Endothelial cell of umbilical vein (primary cell): ENCODE results near the gene VPS8. TPM values are rescaled to one million over a fixed set of nuclear protein-coding genes. Genes with fewer than 3 reads are reported as not detected.
"Not testable (repeated sequence)": the region's sequence is repeated elsewhere in the genome, so short reads cannot be mapped to it uniquely, and the experiment has no call there.

Source experiments
- BruUV-seq: library from RNA; stranded (reverse); fragments of 400-500 nt; replicated peaks from 2 replicates; lab custom pipeline; 2021; lab: Mats Ljungman, UMichigan
- CTCF ChIA-PET: fragments of 300-600, 350-600 bp; sonication (Branson Sonifier 250); formaldehyde crosslinking; loops from one replicate; lab custom pipeline; 2021; ENCODE audit warnings: antibody characterized with exemption, inconsistent platforms; lab: Charles Lee
- POLR2A ChIA-PET: fragments of 300-600, 350-600 bp; sonication (Branson Sonifier 250); formaldehyde crosslinking; loops from one replicate; lab custom pipeline; 2021; ENCODE audit warnings: antibody characterized with exemption, inconsistent platforms; lab: Charles Lee
- DNase-seq: peaks from one replicate; pipeline ENCODE4 v3.0.0-alpha.2; 2011; ENCODE audit warnings: low read depth, low spot score
- FAIRE-seq: peaks from 2 replicates; lab custom pipeline; 2011; peaks lifted over from hg19 to GRCh38; lab: Jason Lieb, UNC
- H2AFZ ChIP-seq: 2 replicates; pipeline ENCODE4 v1.6.0; 2012; ENCODE audit warnings: low read depth, low read length, control low read depth, inconsistent platforms
- H3K27ac ChIP-seq: 2 replicates; pipeline ENCODE4 v1.5.1; 2011; ENCODE audit warnings: low read depth, mild to moderate bottlenecking, control low read depth, low read length, moderate library complexity; ENCODE audit not compliant: insufficient read depth
- H3K27me3 ChIP-seq, 2 experiments: 2 replicates each; pipeline versions ENCODE4 v1.6.0 to v1.6.1; 2011; ENCODE audit warnings: low read length in 2 of 2, mixed read lengths in 1 of 2; ENCODE audit not compliant: control insufficient read depth in 2 of 2, insufficient read depth in 2 of 2
- H3K36me3 ChIP-seq, 2 experiments: 2 replicates in 1 of 2; 3 replicates in 1 of 2; pipeline ENCODE4 v1.5.1; 2011; ENCODE audit warnings: low read length in 2 of 2, mild to moderate bottlenecking in 1 of 2, moderate library complexity in 1 of 2; ENCODE audit not compliant: control insufficient read depth in 2 of 2, insufficient read depth in 2 of 2; ENCODE audit errors: extremely low read depth in 1 of 2
- H3K4me1 ChIP-seq: 3 replicates; pipeline ENCODE4 v1.5.1; 2011; ENCODE audit warnings: mild to moderate bottlenecking, low read length; ENCODE audit not compliant: control insufficient read depth, insufficient read depth; ENCODE audit errors: extremely low read depth
- H3K4me2 ChIP-seq: 2 replicates; pipeline ENCODE4 v1.6.1; 2011; ENCODE audit warnings: low read length, control low read depth, mixed read lengths; ENCODE audit not compliant: insufficient read depth
- H3K4me3 ChIP-seq, 3 experiments: fragments of 200-600 bp in 1 of 3; sonication (generic), shearing (Covaris generic) in 1 of 3; replicated peaks in 1 of 3; 2 replicates each; pipeline ENCODE4 v1.5.1; 2011 to 2016; ENCODE audit warnings: control low read depth in 3 of 3, low read length in 3 of 3, mild to moderate bottlenecking in 2 of 3, inconsistent platforms in 1 of 3, low read depth in 1 of 3, moderate library complexity in 1 of 3; ENCODE audit not compliant: insufficient read depth in 1 of 3
- H3K79me2 ChIP-seq: 2 replicates; pipeline ENCODE4 v1.6.0; 2012; ENCODE audit warnings: low read length, inconsistent platforms; ENCODE audit not compliant: control insufficient read depth, insufficient read depth
- H3K9ac ChIP-seq: replicated peaks from 2 replicates; pipeline ENCODE3; 2011; ENCODE audit warnings: low read length, control low read depth; ENCODE audit not compliant: insufficient read depth; ENCODE audit errors: extremely low read depth
- H3K9me1 ChIP-seq: replicated peaks from 3 replicates; pipeline ENCODE4 v1.6.0; 2011; ENCODE audit warnings: mild to moderate bottlenecking, low read length; ENCODE audit not compliant: control insufficient read depth, insufficient read depth; ENCODE audit errors: extremely low read depth
- H3K9me3 ChIP-seq: replicated peaks from 2 replicates; pipeline ENCODE4 v1.5.1; 2012; ENCODE audit warnings: low read length, inconsistent platforms; ENCODE audit not compliant: control insufficient read depth, insufficient read depth
- H4K20me1 ChIP-seq: replicated peaks from 2 replicates; pipeline ENCODE3; 2011; ENCODE audit warnings: mild to moderate bottlenecking, low read length; ENCODE audit not compliant: control insufficient read depth, insufficient read depth; ENCODE audit errors: extremely low read depth
- EZH2 ChIP-seq: IDR thresholded peaks from 2 replicates; pipeline ENCODE4 v1.6.1; 2012; ENCODE audit warnings: borderline replicate concordance, low read depth, mild to moderate bottlenecking, moderate library complexity, low read length, inconsistent platforms; ENCODE audit not compliant: severe bottlenecking
- GATA2 ChIP-seq: IDR thresholded peaks from 2 replicates; pipeline ENCODE4 v1.7.0; 2011; ENCODE audit warnings: low read depth, mild to moderate bottlenecking, moderate library complexity, mixed read lengths, low read length; ENCODE audit not compliant: insufficient read length, insufficient read depth
- MYC ChIP-seq: IDR thresholded peaks from one replicate; pipeline ENCODE4 v1.6.1; 2011; ENCODE audit warnings: mild to moderate bottlenecking, low read depth, low read length
- POLR2A ChIP-seq: IDR thresholded peaks from 2 replicates; pipeline ENCODE4 v1.6.1; 2012; ENCODE audit warnings: low read depth, mild to moderate bottlenecking, control low read depth, low read length
- POLR2AphosphoS5 ChIP-seq: IDR thresholded peaks from 2 replicates; pipeline ENCODE4 v1.6.1; 2012; ENCODE audit warnings: low read depth, mild to moderate bottlenecking, control low read depth, low read length, moderate library complexity; ENCODE audit not compliant: insufficient read depth
- dilution Hi-C: fragments of 300-500 bp; cut with MboI; formaldehyde crosslinking; loops from one replicate; pipeline ENCODE4 v1.15.0; 2019; ENCODE audit warnings: low sequenced_read_pairs; ENCODE audit not compliant: extremely low pct_ligation_motif_present
- intact Hi-C: fragments of 100-400 bp; cut with micrococcal nuclease; formaldehyde crosslinking; loops from one replicate; pipeline ENCODE4 v1.10.0; 2022
- polyA plus RNA-seq, 4 experiments: library from polyadenylated mRNA; depleted of rRNA in 3 of 4; stranded (reverse) in 3 of 4; unstranded in 1 of 4; fragments of >200 nt; gene quantifications; 2 replicates each; pipeline versions ENCODE4 v1.2.1 to v1.2.3, GENCODE V29; 2011 to 2012; ENCODE audit warnings: missing spikeins in 1 of 4
- total RNA-seq: library from RNA; stranded (reverse); gene quantifications from 2 replicates; pipeline ENCODE4 v1.2.3, GENCODE V29; 2021

VPS8 gene
- total and polyA plus RNA-seq, 2 donors (not counting 3 experiments of a cell fraction or from before 2014, with no cell fraction given), result 13.7 to 51.6 TPM

DNA sequence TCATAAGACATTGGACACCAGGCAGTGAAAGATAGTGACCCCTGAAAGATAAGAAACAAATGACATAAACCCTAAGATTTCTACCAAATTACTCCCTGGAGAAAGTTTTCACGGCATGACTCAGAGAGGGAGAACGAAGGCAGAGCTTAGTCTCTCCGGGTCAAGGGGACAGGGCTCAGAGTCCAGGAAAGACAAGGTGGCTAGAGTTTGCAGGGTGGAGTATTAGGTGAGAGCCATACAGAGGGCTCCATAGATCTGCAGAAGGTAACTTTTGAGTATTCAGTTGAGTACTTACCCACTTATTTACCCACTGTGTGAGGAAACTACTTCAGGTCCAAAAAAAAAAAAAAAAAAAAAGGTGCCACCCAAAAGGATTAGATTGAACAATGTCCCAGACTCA, 197.7 kb downstream of the VPS8 start:
- CTCF ChIA-PET, result interaction anchor here (0.7 kb wide), 1 partner anchor 141 kb away, joined by 3 read pairs; no protein-coding TSS in a partner anchor
- POLR2A ChIA-PET, result no interaction called here

DNA sequence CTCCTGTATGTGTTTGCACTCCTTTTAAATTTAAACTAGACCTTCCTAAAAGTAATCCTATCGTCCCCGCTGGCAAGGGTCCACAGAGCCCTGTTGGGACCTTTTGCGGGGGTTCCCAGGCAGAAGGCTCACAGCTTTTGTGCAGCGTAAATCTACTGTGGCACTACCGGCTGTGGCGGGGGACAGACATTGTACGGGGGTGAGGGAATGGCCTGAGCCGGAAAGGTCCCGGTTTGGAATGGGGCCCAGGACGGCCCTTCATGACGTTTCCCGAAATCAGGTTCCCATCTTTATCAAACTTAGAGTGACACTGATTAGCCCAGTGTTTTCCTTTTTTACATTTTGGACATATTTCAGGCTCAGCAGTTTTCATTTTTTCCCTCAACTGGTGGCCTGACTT, 205.6 kb downstream of the VPS8 start:
- POLR2A ChIA-PET, H3K9ac ChIP-seq, H3K79me2 ChIP-seq, H3K9me3 ChIP-seq, H3K4me3 ChIP-seq, FAIRE-seq, dilution Hi-C loops, CTCF ChIA-PET, BruUV-seq, H3K27me3 ChIP-seq, H3K9me1 ChIP-seq, H3K27ac ChIP-seq, H4K20me1 ChIP-seq, H3K36me3 ChIP-seq, H3K4me1 ChIP-seq: not testable (repeated sequence)
- Histone ChIP-seq H3K4me2 (peak overlapping the region; percentile 58), H2AFZ (peak overlapping the region; percentile 41)
- intact Hi-C loops, result loop anchor here (5.0 kb wide), 1 partner anchor 140 kb away; no protein-coding TSS in a partner anchor
- peak; percentile 36 for DNase-seq

More for the DNA sequence above, 197.7 kb downstream of the VPS8 start:
- intact Hi-C loops, result no loop called here
- Histone ChIP-seq H3K9ac (no peak overlapping the region), H3K27ac (no peak overlapping the region), H2AFZ (no peak overlapping the region), H3K79me2 (no peaks in the 10 kb centered on the region), H3K9me3 (no peaks in the 10 kb centered on the region), H3K4me1 (no peaks in the 10 kb centered on the region), H3K4me2 (no peak overlapping the region), H3K27me3 (no peaks in the 10 kb centered on the region), H4K20me1 (no peaks in the 10 kb centered on the region), H3K4me3 (no peak overlapping the region), H3K36me3 (no peaks in the 10 kb centered on the region), H3K9me1 (no peaks in the 10 kb centered on the region)
- TF ChIP-seq POLR2A (no peak), EZH2 (no peak), POLR2AphosphoS5 (no peak), MYC (no peak), GATA2 (no peak)
- BruUV-seq, result no TSS peak
- FAIRE-seq (no peak), DNase-seq (no peak)
- dilution Hi-C loops, result no loop called here

DNA sequence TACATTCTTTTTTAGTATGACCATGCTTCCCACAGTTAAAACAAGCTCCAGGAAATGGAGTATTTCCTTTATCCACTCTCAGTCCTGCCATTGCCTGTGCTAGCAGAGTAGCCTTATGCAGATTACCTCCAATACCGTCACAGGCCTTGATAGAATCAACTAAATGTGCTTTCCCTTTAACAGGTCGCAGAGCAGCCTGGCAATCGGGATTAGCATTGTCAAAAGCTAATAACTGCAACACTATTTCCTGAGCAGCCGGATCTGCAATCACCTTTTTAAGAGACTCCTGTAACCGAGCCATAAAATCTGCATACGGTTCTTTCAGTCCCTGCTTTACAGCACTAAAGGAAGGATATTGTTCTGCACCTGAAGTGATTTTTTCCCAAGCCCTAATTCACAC, 206.0 kb downstream of the VPS8 start:
- BruUV-seq, H3K36me3 ChIP-seq, H3K79me2 ChIP-seq, H3K4me3 ChIP-seq, H2AFZ ChIP-seq, H3K9me1 ChIP-seq, dilution Hi-C loops, H4K20me1 ChIP-seq, H3K9me3 ChIP-seq, H3K4me1 ChIP-seq, H3K9ac ChIP-seq, H3K27me3 ChIP-seq, CTCF ChIA-PET, H3K27ac ChIP-seq: not testable (repeated sequence)
- H3K4me2 ChIP-seq, result peak overlapping the region; percentile 58
- POLR2A ChIA-PET, result interaction anchor here (0.8 kb wide), 1 partner anchor 28 kb away, joined by 3 read pairs; no protein-coding TSS in a partner anchor
- intact Hi-C loops, result loop anchor here (5.0 kb wide), 1 partner anchor 141 kb away; no protein-coding TSS in a partner anchor
- FAIRE-seq, result peak; percentile 38
- DNase-seq, result peak; percentile 42
